Measurements from ENCODE around the gene EPB41.
"Not testable (repeated sequence)": the region's sequence is repeated elsewhere in the genome, so short reads cannot be mapped to it uniquely, and the experiment has no call there.

Gene EPB41

DNA sequence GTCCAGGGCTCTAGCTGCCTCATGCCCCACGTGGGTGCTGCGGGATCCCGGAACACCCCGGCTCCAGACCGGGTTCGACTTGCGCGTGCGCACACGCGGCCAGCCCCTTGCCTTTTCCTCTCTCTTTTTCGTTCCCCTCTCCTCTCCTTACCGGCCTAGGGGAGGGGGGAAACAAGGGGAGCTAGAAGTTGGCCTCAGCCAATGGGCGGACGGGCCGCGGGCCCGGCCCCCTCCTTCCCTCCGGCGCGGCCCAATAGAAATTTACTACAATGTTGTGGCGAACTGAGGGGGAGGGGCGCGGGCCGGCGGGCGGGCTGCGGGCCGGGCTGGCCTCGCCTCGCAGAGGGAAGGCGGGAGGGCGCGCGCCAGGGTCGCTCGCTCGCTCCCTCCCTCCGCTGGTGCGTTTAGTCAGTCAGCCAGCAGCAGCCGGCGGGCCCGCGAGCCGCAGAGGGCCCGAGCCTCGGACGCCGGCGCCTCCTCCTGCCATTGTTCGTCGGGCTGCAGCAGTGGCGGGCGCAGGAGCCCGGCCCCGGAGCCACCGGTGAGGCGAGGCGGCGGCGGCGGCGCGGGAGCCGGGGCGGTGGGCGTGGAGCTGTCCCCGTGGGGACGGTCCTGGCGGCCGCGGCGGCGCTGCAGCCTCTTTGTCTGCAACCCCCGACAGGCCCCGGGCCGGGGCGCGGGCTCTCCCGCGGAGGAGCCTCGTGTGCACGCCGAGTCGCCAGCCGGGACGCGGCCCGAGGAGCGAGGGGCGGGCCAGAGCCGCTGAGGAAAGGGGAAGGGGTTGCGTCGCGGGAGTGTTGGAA, at the start of gene EPB41:
Gene EPB41, plus strand, starts transcription at position 342 of the 803 bp plus-strand sequence. CDS start 72,869 bp downstream, outside the sequence.
- FAIRE-seq: peak; percentile 46

DNA sequence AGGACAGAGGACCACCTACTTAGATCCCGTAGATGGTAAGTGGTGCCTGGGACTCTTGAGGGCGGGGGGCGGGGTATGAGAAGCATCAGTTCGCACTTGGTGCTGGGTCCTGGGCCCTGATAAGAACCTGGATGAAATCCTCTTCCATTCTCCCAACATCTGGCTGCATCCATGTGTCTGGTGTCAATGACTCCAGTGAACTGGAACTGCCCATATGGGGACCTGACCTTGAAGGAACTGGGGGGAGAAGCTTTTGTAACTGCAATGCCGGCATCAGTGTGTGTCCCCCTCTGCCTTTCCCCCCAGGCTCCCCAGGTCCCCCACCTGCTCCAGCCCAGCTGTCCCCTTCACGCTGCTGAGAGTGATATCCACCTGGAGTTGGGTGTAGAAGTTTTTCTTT, 49.7 kb upstream of the EPB41 start:
- no peak for FAIRE-seq

DNA sequence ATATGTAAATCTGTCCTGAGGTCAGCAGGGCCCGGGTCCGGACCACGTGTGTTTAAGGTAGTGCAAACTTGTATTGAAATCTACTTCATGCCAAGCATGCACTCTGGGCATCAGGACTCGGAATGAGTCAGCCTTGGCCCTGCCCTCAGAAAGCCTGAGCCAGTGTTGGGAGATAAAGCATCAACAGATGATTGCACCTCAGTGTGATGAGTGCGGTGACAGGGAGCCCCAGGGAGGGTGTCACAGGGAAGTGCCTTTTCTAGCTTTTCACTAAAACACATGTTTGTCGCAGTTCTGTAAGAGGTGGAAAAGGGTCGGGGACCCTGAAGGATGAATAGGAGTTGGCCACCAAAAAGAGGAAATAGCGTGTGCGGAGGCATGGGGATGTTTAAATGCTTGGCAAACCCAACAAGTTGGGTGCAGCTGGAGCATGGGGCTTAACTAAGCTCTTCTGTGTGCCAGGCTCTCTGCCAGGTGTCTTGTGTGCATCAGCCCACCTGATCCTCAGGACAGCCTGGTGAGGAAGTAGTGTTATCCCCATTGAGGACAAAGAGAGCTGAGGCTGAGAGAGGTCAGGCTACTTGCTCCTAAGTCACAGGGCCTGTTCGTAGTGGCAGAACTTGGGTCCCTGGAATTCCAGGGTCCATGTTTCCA, 48.2 kb upstream of the EPB41 start:
- no peak for FAIRE-seq

DNA sequence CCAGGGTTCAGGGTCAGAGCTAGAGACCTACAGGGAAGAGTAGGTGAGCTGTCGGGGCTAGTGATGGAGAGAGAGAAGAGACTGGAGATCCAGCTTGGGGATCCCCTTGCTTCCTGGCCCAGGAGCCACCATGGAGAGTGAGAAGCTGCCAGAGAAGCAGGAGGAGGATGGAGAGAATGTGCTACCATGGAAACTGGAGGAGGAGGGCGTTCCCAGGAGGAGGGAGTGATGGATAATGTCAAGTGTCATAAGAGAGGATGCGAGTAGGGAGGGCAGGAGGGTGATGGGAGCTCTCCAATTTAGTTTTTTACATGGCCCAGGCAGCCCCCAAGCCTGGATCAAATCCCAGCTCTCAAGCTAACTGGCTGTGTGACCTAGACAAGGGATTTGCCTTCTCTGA, 46.5 kb upstream of the EPB41 start:
- no peak for FAIRE-seq

GRCh38 chr1:28869952-28870351, 44.4 kb upstream of the EPB41 start:
- no peak for FAIRE-seq

- FAIRE-seq: no peak
Observed at GRCh38 chr1:28871631-28872401, 42.6 kb upstream of the EPB41 start.

- not testable (repeated sequence) for FAIRE-seq
Observed at GRCh38 chr1:28875134-28875533, 39.2 kb upstream of the EPB41 start.

DNA sequence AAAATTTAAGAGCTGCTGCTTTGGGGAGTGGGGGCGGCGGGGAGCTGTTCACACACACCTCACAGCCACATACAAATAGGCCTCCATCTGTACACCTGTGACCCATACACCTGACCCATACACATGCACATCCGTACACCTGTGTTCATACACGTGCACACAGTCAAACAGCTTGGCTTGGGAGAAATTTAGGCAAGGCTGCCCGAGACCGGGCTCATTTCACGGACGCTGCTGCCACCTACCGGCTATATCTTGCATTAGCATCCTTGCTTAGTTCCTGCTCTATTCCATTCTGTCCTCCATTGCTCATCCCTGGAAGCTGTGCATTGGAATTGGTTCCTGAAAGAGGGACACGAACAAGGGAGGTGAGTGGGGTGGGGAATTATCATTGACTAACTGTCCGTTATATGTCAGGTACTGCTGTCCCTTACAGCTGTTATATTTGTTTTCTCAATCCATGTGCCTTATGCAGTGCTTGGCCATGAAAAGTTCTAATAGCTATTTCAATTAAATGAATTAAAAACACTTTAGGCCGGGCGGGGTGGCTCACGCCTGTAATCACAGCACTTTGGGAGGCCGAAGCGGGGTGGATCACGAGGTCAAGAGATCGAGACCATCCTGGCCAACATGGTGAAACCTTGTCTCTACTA, 37.1 kb upstream of the EPB41 start:
- FAIRE-seq: no peak

DNA sequence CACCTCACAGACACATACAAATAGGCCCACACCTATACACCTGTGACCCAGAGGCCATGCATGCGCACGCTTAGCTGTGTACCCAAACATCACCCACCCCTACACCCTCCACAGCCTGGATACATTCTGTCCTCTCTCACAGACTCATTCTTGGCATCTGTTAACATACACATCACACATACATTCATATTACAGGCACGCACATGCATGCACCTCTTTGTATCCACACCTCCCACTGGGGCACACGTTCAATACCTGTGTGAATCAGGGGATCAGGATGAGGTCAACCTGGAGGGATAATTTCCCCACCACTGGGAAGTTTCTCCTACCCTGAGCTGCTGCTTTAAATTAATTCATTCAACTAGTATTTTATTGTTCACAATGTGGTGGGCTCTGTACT, 35.6 kb upstream of the EPB41 start:
- FAIRE-seq: no peak

DNA sequence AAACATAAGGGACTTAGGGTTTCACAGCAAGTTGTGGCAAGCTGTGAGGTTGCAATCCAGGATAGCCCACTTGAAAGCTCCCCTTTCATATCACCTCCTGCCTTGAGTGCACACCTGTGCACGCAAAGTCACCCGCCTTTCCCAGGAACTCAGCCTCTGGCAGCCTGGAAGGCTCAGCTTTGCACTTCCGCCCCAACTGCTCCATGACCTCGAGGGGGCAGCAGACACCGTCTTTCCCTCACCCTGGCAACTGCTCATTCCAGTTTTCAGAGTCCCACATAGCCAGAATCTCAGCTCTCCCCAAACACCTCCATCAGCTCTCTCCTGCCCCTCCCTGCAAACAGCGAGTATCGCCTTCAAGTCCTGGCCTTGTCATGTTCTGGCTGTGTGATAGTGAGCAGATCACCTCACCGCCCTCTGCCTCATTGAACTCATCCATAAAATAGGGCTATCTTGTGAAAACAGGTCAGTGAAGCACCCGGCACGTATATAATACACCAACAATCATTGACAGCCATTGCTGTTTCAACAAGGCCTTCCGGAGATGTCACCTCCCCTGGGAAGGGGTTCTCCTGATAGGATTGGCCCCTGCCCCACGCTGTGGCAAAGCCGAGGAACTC, 32.2 kb upstream of the EPB41 start:
- FAIRE-seq: peak; percentile 66

DNA sequence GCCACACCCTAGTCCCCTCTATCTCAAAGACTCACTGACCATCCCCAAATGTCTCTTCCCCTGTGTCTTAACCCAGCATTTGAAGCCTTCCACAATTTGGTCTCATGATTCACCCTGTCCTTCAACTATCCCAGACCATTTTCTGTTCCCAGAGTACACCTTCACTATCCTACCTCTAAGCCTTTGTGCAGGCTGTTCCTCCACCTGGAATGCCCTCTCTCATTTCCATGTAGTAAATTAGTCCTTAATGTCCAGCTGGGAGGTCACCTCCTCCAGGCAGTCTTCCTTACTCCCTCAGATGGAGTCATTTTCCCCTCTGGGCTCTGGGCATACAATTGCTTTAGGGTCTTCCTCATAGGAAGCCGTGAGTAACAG, 31.1 kb upstream of the EPB41 start:
- FAIRE-seq: no peak

- FAIRE-seq: no peak
Observed at GRCh38 chr1:28885472-28885877, 28.9 kb upstream of the EPB41 start.

GRCh38 chr1:28885977-28886730, 28.2 kb upstream of the EPB41 start:
- no peak for FAIRE-seq

GRCh38 chr1:28886731-28887418, 27.5 kb upstream of the EPB41 start:
- FAIRE-seq: no peak

- FAIRE-seq: no peak
Observed at GRCh38 chr1:28887419-28887834, 26.9 kb upstream of the EPB41 start.

GRCh38 chr1:28887835-28888682, 26.3 kb upstream of the EPB41 start:
- FAIRE-seq: no peak

- FAIRE-seq: no peak
Observed at GRCh38 chr1:28888915-28889314, 25.5 kb upstream of the EPB41 start.

DNA sequence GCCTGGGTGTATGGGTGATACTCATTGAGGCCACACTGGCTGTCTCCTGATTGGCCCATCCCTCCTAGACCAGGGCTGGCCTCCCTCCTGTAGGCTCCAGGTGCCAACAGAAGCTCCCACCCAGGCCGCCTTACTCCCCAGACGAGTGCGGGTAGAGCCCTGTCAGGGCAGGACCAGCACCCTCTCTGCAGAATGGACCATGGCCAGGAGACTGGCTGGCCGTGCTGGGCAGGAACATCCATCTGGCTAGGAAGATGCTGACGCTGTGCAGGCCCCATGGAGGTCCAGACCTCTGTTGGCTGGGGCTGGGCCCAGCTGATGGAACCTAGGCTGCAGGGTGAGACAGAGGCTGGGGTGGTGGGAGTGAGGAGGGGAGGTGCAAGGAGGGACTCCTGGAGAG, 25.0 kb upstream of the EPB41 start:
- no peak for FAIRE-seq

DNA sequence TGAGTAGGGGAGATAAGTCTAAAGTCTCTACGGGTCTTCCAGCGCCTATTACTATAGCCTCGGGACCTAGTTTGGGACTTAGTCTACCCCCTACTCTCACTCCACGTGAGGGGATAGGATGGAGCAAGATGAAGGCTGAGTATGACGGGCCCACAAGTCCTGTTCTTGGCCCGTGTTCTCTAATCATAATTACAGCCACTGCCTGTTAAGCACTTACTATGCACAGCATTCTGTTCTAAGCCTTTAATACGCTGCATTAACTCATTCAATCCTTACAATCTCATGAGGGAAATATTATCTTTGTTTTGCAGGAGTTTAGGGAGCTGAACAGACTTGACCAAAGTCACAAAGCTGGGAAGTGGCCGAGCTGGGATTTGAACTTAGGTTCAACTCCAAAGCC, 23.9 kb upstream of the EPB41 start:
- FAIRE-seq: no peak

- no peak for FAIRE-seq
Observed at GRCh38 chr1:28890836-28891235, 23.5 kb upstream of the EPB41 start.
